ENCODE results near the gene UGP2.

DNA sequence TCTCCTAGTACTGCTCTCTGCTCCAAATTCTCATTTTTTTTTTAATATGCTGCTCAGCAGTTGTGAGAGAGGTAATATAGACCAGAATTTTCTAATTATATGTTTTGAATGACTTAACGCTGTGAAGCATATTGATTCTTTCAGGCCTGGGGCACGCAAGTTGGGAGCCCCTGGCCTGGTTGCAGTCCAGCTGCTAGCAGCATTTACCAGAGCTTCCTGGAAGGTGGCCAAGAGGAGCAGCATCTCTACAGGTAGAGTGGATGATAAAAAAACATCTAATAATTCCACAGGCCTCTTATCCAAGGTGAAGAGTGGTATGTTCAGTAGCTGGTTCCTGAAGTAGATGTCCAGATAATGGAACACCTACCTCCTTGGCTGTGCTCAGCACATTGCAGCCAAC lies 7.3 kb upstream of the UGP2 start:
- TF ChIP-seq, protein P1, sequence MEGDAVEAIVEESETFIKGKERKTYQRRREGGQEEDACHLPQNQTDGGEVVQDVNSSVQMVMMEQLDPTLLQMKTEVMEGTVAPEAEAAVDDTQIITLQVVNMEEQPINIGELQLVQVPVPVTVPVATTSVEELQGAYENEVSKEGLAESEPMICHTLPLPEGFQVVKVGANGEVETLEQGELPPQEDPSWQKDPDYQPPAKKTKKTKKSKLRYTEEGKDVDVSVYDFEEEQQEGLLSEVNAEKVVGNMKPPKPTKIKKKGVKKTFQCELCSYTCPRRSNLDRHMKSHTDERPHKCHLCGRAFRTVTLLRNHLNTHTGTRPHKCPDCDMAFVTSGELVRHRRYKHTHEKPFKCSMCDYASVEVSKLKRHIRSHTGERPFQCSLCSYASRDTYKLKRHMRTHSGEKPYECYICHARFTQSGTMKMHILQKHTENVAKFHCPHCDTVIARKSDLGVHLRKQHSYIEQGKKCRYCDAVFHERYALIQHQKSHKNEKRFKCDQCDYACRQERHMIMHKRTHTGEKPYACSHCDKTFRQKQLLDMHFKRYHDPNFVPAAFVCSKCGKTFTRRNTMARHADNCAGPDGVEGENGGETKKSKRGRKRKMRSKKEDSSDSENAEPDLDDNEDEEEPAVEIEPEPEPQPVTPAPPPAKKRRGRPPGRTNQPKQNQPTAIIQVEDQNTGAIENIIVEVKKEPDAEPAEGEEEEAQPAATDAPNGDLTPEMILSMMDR (IDR thresholded peaks at IDR 0.05), result no peak
- no peak for TF ChIP-seq POLR2A (IDR thresholded peaks at IDR 0.05)
- no peak for TF ChIP-seq EP300 (IDR thresholded peaks at IDR 0.05)

Measured in tibial nerve (tissue), 4 donors.